NCI-H2107 treated with DMSO at 0.1 percent for 48 hours (cell line): ENCODE data around the gene S1PR3.

Experiments used
- DNase-seq: peaks from one replicate; lab custom pipeline; 2025; ENCODE audit not compliant: unreplicated experiment; lab: John Stamatoyannopoulos, UW

Gene S1PR3

DNA sequence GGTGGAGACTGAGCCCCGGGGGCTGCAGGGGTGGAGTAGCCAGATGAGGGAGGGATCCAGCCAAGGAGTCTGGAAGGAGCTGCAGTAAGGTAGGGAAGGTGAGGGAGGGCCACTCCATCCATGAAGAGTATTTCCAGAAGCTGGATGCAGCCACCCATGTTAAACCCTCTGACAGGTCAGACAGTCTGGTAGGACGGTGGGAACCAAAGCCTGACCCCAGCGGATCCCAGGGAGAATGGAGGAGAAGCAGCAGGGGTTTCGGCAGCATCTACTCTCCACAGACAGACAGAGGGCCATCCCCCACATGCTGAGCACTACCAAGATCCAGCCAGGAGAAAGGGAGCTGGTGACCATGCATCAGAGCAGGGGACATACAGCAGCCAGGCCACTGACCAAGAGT lies 22.5 kb upstream of the S1PR3 start:
- DNase-seq: no peak

DNA sequence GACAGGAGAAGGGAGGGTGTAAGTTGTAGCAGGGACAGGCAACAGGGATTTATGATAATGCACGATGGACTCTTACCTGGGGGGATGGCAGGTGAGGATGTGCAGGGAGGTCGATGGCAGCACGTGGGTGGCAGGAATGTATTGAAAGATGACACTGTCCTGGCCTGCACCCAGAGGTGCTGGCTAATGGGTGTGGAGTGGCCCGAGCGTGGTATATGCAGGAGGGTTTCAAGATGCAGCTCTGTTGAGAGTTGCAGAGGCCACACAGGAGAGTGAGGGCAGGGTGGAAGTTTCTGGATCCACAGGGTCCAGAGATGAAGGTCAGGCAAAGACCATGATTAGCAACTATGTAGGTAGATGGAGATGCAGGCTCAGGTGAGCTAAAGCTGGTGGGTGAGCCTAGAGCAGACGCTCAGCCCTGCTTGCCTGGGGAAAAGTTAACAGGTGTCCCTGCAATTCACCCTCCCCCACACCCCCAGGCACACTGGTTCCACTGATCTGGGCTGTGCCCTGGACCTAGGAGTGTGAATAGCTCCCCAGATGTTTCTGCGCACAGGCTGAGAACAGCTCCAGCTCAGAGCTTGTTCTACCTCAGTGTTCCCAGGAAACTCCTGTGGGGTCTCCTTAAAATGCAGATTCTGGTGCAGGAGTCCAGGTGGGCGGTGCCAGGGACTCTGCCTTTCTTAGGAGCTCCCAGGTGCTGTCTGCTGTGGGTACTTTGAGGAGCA lies 21.5 kb upstream of the S1PR3 start:
- no peak for DNase-seq

DNA sequence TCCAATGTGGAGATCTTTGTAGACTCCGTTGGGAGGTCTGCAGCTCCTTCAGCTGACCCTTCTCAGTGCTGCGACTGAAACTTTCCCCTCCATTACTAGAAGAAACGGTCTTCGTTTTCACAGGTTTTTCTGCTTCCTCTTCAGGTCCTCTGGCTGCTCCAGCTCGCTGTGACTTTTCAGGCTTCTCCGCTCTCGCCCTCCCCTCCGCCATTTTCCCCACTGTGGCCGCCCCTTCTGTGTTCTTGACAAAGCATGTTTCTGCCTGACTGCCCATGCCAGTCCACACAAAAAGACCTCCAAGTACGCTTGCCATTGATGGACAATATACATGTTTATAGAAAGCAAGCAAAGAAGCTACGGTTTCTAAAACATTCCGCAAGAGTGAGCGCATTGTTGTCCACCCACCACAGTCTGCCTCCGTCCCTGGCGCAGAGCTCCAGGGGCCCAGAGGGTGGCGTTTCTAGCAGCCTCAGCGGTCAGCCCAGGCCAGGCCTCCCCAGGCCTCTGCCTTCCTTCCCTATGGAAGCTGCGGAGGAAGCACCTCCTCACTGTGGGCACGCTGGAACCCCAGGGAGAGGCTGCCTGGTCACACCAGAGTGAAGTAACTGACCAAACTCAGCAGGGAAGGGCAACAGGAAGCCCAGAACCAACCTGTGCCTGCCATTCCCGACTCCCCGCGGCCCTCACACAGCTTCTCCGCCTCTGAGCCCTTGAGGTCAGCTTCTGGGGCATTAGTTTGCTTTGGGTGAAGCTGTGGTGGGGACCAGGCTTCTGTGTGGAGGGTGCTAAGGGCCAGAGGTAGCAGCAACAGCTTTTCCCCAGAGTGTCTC lies 19.9 kb upstream of the S1PR3 start:
- DNase-seq: no peak

DNA sequence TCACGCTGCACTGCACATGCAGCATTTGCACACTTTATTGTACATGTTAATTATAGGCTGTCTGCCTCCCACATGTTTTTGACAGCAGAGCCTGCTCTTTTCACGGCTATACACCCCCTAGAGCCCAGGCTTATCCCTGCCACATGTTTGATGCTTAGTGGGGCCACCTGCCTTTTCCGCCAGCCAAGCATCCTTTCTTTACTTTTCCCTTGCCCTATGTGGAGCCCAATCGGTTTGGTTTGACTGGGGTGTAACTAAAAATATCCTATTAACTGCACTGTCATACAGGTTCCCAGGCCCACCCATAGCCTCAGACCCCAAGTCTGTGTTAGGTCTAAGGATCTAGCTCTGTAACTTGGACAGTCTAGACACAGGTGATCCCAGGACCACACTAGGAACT lies 18.9 kb upstream of the S1PR3 start:
- DNase-seq: no peak

DNA sequence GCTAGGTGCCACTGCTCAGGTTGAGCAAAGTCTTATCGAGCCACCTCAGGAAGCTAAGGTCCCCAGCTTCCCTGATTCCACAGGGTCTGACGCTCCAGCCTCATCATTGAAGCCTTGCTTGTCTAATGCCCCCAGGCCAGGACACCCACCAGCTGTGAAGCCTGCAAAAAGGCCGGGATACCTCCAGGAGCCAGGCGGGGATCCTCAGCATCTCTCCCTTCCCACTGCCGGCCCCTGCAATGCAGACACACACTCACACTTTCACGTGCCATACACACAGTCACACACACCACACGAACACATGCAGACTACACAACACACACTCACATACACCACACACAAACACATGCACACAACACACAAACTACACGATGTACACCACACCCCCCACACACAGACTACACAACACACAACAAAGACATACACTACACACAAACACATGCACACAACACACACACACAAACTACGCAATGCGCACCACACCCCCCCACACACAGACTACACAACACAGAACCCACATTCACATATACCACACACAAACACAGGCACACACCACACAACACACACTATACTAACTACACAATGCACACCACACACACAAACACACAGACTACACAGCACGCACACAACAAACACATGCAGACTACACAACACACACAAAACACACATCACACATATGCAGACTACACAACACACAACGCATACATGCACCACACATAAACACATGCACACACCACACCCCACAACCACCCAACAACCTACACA lies 17.8 kb upstream of the S1PR3 start:
- no peak for DNase-seq

DNA sequence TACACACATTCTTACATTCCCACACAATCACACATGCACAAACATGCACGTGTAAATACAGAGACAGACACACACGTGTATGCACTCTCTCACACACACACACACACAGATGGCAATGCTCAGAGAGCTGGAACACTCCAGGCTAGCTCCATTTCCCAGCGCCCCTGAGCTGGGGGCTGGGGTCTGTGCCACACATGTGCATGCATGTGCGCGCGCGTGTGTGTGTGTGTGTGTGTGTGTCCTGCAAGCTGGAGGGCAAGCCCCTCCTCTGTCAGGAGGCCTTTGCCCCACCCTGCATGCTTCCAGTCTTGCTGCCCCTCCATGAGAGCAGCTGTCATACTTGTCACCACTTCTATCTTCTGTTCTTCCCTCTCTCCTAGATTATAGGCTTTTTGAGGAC lies 16.6 kb upstream of the S1PR3 start:
- no peak for DNase-seq

DNA sequence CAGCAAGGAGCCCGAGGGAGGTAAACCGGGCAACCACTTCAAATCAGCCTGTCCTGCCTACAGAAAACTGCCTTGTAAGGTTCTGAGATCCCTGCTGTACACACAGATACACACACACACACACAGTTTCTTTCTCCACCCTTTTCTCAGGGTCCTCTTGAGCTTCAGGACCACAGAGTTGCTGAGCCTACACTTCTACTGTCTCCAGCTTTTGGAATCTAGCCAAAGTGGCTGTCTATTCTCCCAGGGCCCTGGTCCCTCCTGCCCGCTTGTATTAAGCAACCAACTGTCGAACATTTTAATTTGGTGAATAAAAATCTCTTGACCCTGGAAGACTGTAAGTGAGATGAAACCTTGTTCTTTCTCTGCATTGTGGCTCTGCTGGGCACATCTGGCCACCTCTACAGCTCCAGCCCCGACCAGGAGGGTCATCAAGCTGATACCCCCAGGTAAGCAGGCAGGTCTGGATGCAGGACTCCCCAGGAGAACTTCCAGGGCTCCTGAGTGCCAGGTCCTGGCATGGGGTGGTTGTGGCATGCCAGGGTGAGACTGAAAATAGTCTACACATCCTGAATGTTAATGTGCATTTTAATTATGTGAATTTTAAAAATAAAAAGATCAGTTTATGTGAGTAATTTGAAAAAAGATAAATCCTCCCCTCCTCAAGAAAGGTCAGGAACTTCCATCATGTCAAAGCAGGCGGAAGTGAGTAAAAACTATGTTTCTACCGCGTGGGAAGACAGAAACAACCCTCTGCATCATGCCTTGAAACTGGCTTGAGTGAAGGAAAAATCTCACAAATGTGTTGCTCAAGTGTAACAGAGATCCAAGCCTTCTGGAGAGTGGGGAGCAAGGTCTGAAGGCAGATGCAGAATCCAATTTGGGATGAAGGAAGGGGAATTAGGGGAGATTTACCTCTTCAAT lies 15.0 kb upstream of the S1PR3 start:
- DNase-seq: no peak

DNA sequence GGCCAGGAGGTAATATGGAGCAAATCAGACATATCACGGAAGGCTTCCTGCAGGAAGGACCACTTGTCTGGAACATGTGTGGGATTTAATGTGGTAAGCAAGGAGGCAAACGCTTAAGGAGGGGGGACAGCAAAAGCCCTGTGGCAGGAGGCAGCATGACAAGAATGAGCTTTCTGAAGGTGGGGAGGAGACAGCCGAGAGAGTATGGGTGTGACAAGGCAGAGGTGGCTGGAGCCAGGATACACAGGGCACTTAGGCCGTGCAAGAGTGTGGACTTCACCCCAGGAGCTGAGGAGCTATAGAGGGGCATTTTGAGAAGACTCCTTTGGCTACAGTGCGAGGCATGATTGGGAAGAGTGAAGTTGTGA lies 14.4 kb upstream of the S1PR3 start:
- DNase-seq: no peak

DNA sequence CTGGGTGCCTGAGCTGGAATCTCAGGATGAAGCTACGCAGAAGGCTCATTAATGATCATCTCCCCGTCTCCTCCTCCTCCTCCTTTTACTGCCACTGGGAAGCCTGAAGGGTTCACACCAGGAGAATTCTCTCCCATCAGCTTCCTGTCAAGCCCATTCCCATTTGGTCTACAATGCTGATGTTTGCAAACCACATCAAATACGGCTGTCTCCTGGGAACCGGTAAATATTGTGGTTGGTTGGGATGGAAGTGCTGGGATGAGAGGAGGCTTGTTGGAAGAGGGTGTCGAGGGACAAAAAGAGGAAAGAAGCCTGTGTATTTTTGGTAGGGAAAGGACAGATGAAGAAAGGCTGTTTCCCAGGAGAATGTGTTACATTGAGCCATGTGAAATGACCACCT lies 13.2 kb upstream of the S1PR3 start:
- no peak for DNase-seq

DNA sequence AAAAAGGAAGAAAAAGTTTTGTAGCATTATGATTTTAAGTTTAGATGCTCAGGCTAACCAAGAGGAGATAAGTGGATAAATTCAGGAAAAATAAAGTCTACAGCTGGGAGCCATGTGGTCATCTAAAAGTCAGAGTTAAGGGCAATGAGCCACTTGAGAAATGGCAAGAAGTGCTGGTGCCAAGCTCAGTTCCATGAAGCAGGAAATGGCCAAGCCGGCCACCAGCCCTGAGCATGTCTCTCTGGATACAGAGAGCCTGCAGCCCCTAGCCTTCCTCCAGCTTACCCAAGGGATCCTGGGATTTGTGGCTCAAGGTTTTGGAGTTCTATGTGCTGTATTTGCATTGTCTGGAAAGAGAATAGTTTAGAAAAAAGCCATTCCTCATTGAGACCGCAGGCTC lies 12.2 kb upstream of the S1PR3 start:
- DNase-seq: no peak

DNA sequence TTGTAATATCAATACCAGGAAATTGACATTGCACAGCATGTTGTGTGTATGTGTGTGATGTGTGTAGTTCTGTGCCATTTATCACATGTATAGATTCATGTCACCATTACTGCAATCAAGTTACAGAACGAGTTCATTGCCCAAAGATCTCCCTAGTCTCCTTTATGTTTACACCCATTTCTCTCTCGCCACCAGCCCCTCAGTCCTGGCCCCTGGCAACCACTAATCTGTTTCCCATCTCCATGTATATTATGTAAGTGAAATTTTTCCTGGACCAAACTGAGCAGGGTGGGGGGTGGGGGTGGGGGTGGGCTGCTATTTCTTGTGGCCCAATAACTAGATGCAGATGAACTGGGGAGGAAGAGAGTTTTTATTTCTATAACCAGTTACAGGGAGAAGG lies 11.5 kb upstream of the S1PR3 start:
- no peak for DNase-seq

DNA sequence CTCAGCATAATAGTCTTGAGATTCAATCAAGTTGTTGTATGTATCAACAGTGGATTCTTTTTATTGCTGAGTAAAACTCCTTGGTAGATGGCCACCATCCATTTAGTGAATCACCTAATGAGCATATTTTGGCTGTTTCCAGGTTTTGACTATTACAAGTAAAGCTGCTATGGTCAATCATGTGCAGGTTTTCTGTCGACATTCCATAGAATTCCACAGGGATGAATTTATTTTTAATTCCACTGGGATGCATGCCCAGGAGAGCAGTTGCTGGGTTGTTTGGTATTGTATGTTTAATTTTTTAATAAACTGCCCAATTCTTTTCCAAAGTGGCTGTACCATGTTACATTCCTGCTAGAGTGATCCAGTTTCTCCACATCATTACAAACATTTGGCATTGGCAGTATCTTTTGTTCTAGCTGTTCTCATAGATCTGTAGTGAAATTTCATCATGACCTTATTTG lies 10.5 kb upstream of the S1PR3 start:
- DNase-seq: no peak

DNA sequence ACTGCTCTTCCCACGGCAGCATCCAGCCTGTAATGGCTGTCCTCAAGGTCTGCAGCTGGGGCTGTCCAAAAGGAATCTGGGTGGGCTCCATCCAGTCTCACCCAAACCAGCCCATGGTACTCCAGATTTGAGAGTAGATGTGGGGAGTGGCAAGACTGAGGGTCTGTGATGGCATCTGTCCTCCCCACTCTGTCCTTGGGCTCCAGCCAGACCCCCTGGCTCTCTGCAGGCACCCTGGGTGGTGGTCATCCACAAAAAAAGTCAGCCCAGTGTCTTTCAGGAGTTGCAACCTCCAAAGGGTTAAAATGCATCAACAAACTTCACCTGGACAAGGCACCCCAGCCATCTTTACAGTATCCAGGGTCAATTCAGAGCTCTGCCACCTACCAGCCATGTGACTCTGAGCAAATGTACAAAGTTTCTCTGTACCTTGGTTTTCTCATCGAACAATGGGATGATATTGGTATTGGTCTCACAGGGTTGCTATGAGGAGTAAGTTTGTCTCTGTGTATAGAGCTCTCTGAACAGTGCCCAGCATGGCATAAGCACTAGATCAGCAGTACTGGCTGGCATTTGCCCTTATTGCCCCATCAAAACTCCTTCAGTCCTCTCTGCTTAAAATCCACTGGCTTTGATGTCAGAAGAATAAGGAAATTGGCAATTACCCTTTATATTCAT lies 7.3 kb upstream of the S1PR3 start:
- DNase-seq: no peak

DNA sequence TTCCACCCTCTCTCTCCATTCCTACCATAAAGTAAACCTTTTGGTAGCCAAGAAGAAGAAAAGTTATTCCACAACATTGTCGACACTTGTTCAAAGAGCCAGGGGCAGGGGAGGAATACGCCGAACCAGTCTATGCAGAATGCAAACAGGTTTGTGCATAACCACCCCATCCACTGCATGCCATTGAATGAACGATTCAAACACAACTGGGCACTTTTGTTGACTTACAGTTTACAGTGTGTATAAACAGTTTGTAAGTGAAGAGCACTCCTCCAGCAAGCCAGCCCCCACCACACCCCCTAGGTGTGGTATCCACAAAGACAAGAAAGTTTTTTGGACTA lies 6.8 kb upstream of the S1PR3 start:
- no peak for DNase-seq

DNA sequence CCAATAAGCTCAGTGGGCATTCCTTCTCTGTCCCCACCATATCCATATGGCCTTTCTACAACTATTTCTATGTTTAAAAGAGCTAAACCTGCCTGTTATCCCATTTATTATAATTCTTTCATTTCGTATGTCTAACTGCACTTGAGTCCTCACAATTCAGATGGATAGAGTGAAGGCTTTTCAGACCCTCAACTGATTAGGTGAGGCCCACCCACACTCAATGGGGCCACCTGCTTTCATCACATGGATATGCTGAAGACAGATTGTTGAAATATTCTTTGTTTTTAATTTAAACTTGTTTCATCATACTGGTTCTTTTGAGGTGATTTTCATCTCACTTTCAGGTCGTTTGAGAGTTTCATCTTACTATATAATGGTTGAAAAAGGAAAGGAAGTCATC lies 5.7 kb upstream of the S1PR3 start:
- DNase-seq: no peak

DNA sequence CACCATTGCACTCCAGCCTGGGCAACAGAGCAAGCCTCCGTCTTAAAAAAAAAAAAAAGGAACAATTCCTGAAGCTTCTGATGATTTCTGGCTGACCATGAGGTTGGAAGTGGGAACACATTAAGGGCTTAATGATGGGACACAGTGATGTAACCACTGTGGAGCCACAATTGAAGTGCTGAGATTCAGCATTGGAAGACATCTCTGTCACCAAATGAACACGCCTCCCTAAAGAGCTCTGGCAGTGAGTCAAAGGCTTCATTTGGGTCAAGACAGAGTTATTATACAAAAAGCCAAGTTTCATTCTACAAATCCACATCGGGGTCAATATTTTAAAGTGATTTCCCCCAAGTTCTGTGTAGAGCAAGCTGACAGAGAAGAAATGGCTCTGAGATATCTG lies 4.5 kb upstream of the S1PR3 start:
- DNase-seq: no peak

DNA sequence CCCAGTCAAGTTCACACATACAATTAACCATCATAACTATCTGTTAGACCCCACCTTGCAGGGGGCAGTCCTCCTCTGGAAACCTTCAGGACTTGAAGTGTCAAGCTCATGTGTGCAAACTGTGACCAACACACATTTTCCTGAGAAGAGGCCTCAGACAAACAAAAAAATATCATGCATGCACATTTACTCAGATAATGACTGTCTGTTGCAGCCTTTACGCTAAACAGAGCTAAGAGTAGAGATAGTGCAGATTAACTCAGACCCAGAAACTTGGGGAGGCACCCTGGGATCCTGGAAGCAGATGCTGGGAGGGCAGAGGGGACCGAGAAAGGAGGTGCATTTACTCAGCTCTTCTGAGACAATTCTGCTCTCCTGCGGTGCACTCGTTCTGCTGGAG lies 3.6 kb upstream of the S1PR3 start:
- no peak for DNase-seq

DNA sequence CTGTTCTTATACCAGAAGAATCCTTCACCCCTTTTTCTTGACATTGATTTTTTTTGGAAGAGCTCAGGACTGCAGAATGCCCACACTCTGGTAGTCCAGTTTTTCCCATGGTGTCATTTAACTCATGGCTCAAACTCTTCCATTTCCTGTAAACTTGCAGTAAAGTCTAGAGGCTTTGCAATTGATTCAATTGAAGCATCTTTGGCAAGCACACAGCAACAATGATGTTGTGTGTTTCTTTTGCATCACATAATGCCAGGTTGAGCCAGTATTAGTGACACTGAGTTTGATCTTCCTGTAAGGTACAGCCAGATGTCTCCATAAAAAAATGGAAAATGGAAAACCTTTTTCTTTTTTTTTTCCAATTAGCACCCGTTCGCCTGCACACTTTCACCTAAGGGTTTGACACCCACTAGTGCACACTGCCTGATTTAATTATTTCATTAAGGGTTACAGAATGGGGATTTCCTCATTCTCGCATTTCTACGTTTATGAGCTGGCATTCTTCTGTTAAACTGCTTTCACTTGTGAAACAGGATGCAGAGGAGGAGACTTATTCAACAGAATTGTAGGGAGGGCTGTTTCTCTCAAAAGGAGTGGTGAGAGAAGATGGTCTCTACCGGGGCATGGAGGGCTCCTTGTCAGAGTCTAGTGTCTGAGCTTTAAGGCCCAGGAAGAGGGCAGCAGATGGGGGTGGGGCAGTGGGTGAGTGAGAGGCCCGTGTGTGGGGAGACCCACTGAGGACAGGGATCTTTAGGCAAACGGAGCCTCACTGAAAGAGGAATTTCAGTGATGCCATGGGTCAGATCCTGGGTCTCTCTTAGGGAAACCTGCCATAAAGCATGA lies 2.2 kb upstream of the S1PR3 start:
- DNase-seq: no peak

DNA sequence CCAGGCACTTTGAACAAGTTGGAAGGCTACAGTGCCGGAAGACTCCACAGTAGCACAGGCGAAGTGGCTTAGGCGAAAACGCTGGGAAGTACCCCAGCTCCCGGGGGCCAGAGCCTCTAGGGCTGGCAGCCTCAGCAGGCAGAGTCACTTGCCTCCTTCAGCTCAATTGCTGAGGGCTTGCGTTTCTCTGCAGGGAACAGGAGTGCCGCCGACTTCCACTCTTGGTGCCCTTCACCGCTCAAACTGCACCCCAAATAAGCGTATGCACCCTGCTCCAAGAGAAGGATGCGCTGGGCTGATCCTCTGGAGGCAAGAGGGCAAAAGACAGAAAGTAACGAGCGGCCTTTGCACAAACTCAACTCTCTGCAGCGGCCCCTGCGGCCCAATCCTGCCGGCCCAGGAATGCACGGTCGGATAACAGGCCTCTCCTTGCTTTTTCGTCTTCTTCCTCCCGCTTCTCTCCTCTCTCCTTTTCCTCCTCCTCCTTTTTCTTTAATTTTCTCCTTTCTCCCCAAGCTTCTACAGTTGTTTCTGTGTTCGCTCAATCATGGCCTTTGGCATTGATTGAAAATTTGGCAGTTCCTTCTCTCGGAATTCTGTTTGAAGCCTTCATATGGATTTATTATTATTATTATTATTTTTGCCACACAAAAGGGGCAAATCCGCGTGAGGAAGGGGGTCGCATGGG lies 1.1 kb upstream of the S1PR3 start:
- DNase-seq: no peak
